ENCODE measurements around the gene SHROOM1.

DNA sequence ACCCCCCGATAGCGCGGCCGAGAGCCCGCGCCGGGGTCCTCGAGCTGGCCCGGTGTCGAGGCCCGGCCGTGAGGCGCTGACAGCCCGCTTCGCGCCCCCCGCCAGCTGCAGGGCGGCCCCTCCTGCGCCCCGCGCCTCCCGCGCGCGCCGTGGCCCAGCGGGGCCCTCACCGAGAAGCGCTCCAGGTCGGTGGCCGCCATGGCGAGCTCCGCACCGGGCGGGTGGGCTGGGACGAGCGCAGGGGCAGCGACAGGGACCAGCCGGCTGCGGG is 53.6 kb downstream of the SHROOM1 start:
- TF ChIP-seq POLR2A (IDR thresholded peaks at IDR 0.05) (no peak), POLR2AphosphoS5 (IDR thresholded peaks at IDR 0.05) (no peak)
- TF ChIP-seq, protein P1, sequence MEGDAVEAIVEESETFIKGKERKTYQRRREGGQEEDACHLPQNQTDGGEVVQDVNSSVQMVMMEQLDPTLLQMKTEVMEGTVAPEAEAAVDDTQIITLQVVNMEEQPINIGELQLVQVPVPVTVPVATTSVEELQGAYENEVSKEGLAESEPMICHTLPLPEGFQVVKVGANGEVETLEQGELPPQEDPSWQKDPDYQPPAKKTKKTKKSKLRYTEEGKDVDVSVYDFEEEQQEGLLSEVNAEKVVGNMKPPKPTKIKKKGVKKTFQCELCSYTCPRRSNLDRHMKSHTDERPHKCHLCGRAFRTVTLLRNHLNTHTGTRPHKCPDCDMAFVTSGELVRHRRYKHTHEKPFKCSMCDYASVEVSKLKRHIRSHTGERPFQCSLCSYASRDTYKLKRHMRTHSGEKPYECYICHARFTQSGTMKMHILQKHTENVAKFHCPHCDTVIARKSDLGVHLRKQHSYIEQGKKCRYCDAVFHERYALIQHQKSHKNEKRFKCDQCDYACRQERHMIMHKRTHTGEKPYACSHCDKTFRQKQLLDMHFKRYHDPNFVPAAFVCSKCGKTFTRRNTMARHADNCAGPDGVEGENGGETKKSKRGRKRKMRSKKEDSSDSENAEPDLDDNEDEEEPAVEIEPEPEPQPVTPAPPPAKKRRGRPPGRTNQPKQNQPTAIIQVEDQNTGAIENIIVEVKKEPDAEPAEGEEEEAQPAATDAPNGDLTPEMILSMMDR (IDR thresholded peaks at IDR 0.05), result no peak
